Stimulated activated CD8-positive, alpha-beta memory T cell treated with anti-CD3 and anti-CD28 coated beads, Interleukin-7, amount 100 ng/mL, for 4 hours (primary cell): ENCODE measurements around the gene MFRP.
A peak's percentile ranks its signal among the peaks of the same experiment; 100 is the strongest.
"Not testable (repeated sequence)": the region's sequence is repeated elsewhere in the genome, so short reads cannot be mapped to it uniquely, and the experiment has no call there.

Experiments used
- DNase-seq, 2 donors: peaks; one replicate each; pipeline ENCODE4 v3.0.0-alpha.2; 2020; ENCODE audit warnings: low read depth in 2 of 2

MFRP gene

GRCh38 chr11:119346605-119347004 is at the start of gene MFRP:
Gene MFRP (minus strand): TSS chr11:119346705. CDS start chr11:119346513, 192 bp downstream.
- no peak for DNase-seq

DNA sequence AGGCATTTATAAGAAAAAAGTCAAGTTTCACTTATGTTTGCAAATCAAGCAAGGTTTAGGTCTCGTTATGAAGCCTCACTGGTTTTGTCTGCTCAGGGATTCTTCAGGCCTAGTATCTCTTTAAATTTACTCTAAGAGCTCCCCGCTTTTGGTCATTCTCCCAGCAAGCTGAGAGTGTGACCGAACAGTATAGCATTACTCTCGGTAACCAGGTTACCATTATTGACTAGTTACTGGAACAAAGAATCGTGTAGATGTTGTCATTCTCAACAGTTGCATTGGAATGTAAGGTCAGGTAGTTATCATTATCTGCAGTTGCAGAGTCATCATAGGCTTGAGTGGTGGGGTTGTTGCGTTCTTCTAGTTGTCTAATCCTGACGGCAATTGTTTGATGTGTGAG is 44.8 kb upstream of the MFRP start:
- no peak for DNase-seq

- DNase-seq, result no peak
Measured at GRCh38 chr11:119389611-119390254, 43.2 kb upstream of the MFRP start.

- no peak for DNase-seq
Measured at GRCh38 chr11:119388103-119388502, 41.6 kb upstream of the MFRP start.

DNA sequence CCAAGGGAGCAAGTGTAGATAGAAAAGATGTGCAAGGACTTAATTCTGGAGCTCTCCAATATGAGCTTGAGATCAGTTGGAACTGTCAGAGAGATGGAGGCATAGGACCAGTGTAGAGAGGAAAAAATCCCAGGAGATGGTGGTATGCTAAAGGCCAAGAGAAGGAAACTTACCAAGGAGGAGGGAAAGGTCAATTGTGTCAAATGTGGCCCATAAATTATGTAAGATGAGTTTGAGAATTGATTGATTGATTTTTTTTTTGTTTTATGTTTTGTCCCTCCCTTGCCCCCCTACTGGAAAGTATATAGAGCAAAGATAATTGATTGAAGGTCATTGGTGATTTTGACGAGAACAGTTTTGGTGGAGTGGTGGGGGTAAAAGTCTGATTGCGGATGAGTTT is 37.8 kb upstream of the MFRP start:
- no peak for DNase-seq

DNA sequence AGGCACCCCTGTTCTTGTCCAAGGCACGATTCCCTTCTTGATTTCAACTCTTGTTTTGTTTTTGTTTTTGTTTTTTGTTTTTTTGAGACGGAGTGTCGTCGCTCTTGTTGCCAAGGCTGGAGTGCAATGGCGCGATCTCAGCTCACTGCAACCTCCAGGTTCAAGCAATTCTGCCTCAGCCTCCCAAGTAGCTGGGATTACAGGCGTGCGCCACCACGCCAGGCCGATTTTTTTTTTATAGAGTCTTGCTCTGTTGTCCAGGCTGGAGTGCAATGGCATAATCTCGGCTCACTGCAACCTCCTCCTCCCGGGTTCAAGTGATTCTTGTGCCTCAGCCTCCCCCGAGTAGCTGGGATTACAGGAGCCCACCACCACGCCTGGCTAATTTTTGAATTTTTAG is 36.0 kb upstream of the MFRP start:
- not testable (repeated sequence) for DNase-seq

DNA sequence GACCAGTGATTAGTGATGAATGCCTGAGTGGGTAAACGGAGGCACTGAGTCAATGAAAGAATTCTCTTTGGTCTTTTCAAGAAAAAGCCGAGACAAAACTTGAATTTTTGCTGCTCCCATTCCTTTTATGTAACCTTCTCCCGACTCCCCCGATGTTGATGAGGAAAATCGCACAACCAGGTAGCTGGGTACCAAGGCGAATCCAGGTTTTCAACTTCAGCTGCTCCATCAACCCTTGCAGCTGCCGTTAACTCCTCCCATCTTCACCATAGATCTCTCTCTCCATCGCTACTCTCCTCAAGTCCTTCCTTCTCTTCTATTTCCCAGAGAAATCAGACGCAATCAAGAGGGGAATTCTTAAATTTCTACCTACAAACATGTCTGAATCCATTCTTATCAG is 35.6 kb upstream of the MFRP start:
- no peak for DNase-seq

- DNase-seq, result peak; percentile 90 to 95
Measured at GRCh38 chr11:119381181-119381988, 34.9 kb upstream of the MFRP start, which contains the start of gene USP2. Gene USP2 (minus strand): TSS chr11:119381690. CDS start chr11:119373480, 8,210 bp downstream.

- DNase-seq, result no peak
Measured at GRCh38 chr11:119380827-119381180, 34.3 kb upstream of the MFRP start.

DNA sequence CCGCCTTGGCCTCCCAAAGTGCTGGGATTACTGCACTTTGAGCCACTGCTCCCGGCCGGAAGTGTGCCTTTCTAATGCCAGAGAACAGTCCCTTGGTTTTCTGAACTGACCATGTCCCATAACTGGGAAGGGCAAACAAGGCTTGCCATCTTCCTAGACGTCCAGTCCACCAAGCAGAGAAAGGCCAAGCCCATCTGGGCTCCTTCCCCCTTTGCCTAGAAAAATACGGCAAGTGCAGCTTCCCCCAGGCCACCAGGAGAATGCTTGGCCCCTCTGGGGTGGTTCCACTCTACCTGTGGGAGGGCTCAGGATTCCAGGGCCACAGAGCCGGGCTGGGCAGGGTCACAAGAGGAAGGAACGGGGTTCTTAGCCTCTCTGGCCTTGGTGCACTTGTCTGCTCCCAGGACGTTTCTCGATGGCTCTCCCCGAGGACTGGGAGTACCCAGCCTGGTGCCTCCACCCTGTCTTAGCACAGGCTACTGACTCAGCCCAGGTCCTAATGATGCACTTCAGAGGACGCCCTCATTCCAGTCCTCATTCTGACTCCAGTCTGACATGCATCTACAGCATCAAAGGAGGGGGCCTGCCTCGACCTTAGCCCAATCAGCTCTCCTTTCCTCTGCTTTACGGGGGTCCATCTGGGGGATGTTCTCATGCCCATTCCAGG is 33.8 kb upstream of the MFRP start:
- no peak for DNase-seq

DNA sequence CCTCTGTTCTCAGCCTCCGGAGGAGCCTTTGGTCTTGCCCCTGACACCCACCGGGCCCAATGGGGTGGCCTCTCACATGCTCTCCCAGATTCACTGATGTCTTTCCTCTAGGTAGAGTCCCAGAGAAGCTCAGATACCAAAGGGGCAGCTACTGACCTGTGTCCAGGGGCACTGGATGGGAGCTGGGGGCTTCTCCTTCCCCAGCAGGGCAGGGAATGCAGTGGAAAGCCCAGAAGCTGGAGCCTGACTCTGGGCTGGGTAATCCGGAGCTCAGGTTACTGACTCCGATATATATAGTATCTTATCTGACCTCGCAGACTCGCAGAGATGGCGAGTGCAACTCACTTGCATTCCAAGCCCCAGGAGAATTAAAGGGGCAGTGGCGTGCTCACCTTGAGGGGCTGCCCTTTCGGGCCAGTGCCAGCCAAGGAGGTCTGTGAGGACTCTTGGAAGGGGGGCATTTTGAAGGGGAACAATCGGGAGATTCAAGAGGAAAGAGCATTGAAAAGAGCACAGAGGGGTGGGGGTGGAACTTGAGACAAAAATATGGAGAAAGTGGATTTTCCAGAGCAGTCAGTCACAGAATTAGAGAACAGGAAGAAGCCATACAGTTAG is 32.5 kb upstream of the MFRP start:
- DNase-seq, result no peak

GRCh38 chr11:119377961-119378667 is 31.6 kb upstream of the MFRP start:
- DNase-seq, result no peak

- no peak for DNase-seq
Measured at GRCh38 chr11:119377112-119377901, 30.8 kb upstream of the MFRP start.

DNA sequence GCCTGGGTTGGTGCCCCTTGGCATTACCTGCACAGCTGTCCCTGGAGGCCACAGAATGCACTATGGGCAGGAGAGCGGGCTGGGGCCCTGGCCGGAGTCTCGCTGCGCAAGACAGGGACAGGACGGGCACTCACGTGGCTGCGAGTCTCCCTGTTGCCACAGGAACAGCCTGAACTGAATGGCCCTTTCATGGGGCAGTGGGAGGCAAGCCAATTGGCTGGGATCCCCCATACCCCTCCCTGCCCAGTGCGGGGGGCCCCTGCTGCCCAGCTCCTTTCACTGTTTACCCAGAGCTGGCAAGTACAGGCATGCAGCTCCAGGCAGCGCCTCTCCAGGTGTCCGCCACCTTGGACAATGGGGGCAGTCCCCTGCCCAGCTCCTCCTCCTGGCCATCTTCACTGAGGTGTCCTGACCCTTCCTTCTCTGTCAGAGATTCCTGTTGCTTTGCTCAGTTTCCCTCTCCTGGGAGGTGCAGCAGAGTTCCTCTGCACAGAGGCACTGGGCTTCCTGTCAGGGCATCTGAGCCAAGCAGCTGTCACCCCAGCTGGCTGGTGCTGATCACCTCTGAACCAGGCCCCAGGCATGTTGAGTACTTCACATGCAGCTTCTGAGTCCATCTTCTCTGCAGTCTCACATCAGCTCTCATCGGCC is 29.8 kb upstream of the MFRP start:
- no peak for DNase-seq

- no peak for DNase-seq
Measured at GRCh38 chr11:119375337-119376196, 29.1 kb upstream of the MFRP start.

DNA sequence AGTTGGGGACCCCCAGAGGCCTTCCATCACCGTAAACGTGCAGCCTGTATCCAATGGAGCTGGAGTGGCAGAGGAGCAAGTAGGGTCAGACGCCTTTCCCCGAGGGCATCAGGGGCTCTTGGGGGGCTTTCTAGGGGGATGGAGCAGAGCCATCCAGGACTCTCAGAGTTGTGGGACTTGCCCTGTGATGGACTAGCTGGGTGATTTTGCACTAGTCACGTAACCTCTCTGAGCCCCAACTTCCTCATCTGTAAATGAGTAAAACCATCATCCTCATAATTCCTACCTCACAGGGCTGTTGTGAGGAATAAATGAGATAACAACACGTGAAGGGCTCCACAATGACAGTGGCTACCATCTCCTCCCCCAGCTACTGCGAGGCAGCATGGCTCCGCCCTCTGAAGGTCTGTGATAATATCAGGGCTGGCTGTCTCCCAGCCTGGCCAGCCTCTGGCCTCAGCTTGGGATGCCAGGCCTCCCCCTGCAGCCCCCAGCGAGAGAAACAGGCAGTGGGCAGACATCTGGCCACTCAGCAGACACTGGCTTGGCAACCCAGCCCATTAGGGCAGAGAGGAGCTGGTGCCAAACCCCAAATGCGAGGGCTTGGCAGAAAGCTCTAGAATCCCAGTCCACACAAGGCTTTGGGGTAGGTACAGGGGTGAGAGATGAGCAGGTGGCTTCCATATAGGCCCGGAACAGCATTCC is 28.3 kb upstream of the MFRP start:
- no peak for DNase-seq

- no peak for DNase-seq
Measured at GRCh38 chr11:119373921-119374631, 27.6 kb upstream of the MFRP start.
